ENCODE data around the gene MAPK8. TPM values are rescaled to one million over a fixed set of nuclear protein-coding genes. Genes with fewer than 3 reads are reported as not detected.
A peak's percentile ranks its signal among the peaks of the same experiment; 100 is the strongest.

MAPK8 gene
- polyA plus RNA-seq, 1 of the 3 experiments (the other 2 are of a cell fraction) = 26.4 TPM

- no peak for DNase-seq
- Histone ChIP-seq H3K36me3 (replicated peaks in 1 of 2; ENCODE audit: control insufficient read depth in 1 of 2, insufficient read depth in 2 of 2, low read length in 1 of 2) (peaks cover 0 to 9% of the 10 kb centered on the region in 2 experiments), H3K79me2 (ENCODE audit: insufficient read depth) (peaks cover 59% of the 10 kb centered on the region; the same call in 1 of the 2 replicates), H3K4me3 (ENCODE audit: low read depth in 2 of 2, low read length in 1 of 2) (no peak overlapping the region), H4K20me1 (ENCODE audit: insufficient read depth) (peaks cover under 1% of the 10 kb centered on the region; the same call in 1 of the 2 replicates), H2AFZ (ENCODE audit: low read depth) (no peak overlapping the region), H3K9me2 (no peaks in the 10 kb centered on the region), H3K27me3 (ENCODE audit: insufficient read depth) (no peaks in the 10 kb centered on the region), H3K4me1 (ENCODE audit: control insufficient read depth in 1 of 2, insufficient read depth in 2 of 2, low read depth in 1 of 2, low read length in 1 of 2) (peaks cover 0 to 44% of the 10 kb centered on the region in 2 experiments; a peak in 1 of 4 replicates), H3K9me3 (no peaks in the 10 kb centered on the region), H3F3A (replicated peaks; ENCODE audit: insufficient read depth) (peaks cover 3% of the 10 kb centered on the region), H3K9ac (no peak overlapping the region), H3K27ac (ENCODE audit: low read depth in 2 of 2, low read length in 1 of 2) (peak overlapping the region in 1 of 2 experiments; percentile 94; a peak in 2 of 4 replicates), H3K4me2 (no peak overlapping the region)
- POLR2A ChIA-PET = no interaction called here
- TF ChIP-seq TAF1 (IDR thresholded peaks at IDR 0.05; ENCODE audit: borderline replicate concordance, low read depth, low read length) = no peak
- TF ChIP-seq TEAD4 (IDR thresholded peaks at IDR 0.05; ENCODE audit: borderline replicate concordance, insufficient read depth) = no peak
- no peak for TF ChIP-seq USF1 (IDR thresholded peaks at IDR 0.05; ENCODE audit: borderline replicate concordance, low read depth)
- no peak for TF ChIP-seq NFIC (IDR thresholded peaks at IDR 0.05; ENCODE audit: borderline replicate concordance)
- TF ChIP-seq ZBTB33 (IDR thresholded peaks at IDR 0.05; ENCODE audit: borderline replicate concordance, low read depth) = no peak
- no peak for TF ChIP-seq RAD21 (IDR thresholded peaks at IDR 0.05; ENCODE audit: low read length)
- no peak for TF ChIP-seq IRF3 (IDR thresholded peaks at IDR 0.05; ENCODE audit: low read depth, low read length)
- TF ChIP-seq POLR2AphosphoS5 (IDR thresholded peaks at IDR 0.05; ENCODE audit: low read depth, low read length) = no peak
- TF ChIP-seq FOSL2 (IDR thresholded peaks at IDR 0.05; ENCODE audit: borderline replicate concordance, low read depth) = no peak
- TF ChIP-seq REST (IDR thresholded peaks at IDR 0.05; ENCODE audit: low read depth, low read length) = no peak
- no peak for TF ChIP-seq RXRA (IDR thresholded peaks at IDR 0.05; ENCODE audit: borderline replicate concordance, low read depth)
- TF ChIP-seq CHD2 (IDR thresholded peaks at IDR 0.05; ENCODE audit: low read length, partially characterized antibody) = no peak
- no peak for TF ChIP-seq SIN3A (IDR thresholded peaks at IDR 0.05; ENCODE audit: borderline replicate concordance, low read depth, low read length)
- no peak for TF ChIP-seq NRF1 (IDR thresholded peaks at IDR 0.05; ENCODE audit: low read depth, low read length)
- TF ChIP-seq TCF12 (IDR thresholded peaks at IDR 0.05) = no peak
- TF ChIP-seq PBX3 (IDR thresholded peaks at IDR 0.05) = no peak
- no peak for TF ChIP-seq RCOR1 (IDR thresholded peaks at IDR 0.05; ENCODE audit: low read length)
- CTCF ChIA-PET = interaction anchor here (0.7 to 1.4 kb wide), 2 partner anchors 14 to 60 kb away, joined by 3 to 4 read pairs; no protein-coding TSS in a partner anchor
Measured at GRCh38 chr10:48477141-48477540, 170.7 kb downstream of the MAPK8 start.
